Right hindlimb (tissue), 1 donor: ENCODE results near the gene RUNDC1.
"Not testable (repeated sequence)": the region's sequence is repeated elsewhere in the genome, so short reads cannot be mapped to it uniquely, and the experiment has no call there.

Source experiments
- DNase-seq: peaks from one replicate; pipeline ENCODE4 v3.0.0-alpha.2; 2018

The RUNDC1 gene

GRCh38 chr17:42992872-42993271 lies 12.5 kb downstream of the RUNDC1 start:
- DNase-seq, result no peak

- DNase-seq, result not testable (repeated sequence)
Observed at GRCh38 chr17:42993913-42994312, 13.5 kb downstream of the RUNDC1 start.

DNA sequence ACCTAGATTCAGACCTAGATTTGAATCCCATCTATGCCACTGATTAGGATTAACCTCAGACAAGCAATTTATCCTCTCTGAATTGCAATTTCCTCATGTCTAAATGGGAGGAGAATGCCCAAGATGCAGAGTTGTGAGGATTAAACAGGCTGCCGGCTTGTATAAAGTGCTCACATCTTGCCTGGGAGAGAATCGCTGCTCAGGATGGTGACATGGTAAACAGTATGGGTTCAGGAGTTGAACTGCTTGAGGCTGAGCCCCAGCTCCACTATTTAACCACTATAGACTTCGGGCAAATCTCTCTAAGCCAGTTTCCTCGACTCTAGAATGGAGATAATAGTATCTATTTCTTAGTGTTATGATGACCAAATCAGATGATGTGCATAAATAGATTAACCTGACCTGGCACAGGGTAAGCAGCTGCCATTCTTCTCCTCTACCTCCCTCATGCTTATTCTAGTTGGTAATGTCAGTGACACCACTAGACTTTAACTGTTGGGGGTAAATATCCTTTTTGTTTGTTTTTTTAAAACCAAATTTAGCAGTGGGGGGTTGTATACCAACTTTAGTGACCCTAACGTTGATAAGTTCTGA lies 17.1 kb downstream of the RUNDC1 start:
- DNase-seq, result no peak

GRCh38 chr17:42997984-42998938 lies 17.9 kb downstream of the RUNDC1 start, which contains the start of gene RPL27:
TSS of gene RPL27 (plus strand) at chr17:42998419. CDS start at chr17:42998751, 332 bp downstream.
- DNase-seq, result peak; percentile 99

DNA sequence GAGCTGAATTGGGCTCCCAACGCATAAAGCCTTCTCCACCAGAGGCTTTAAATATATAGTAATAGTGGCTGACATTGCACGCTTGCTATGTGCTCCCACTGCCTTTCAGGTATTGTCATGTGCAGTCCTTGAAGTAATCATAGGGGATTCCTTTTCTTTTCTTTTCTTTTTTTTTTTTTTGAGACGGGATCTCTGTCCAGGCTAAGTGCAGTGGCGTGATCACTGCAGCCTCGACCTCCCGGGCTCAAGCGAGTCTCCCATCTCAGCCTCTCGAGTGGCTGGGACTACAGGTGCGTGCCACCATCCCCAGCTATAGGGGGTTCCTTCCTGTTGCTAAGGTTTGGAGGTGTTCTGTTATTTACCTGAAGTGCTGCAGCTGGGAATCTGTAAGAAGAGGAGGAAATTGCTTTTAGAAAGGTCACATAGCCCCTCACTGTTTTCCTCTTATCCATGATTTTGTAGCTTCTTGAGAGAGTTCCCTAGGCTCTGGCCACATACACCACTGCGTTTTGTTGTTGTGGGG lies 18.7 kb downstream of the RUNDC1 start:
- no peak for DNase-seq

GRCh38 chr17:43000894-43001293 lies 20.5 kb downstream of the RUNDC1 start:
- not testable (repeated sequence) for DNase-seq

DNA sequence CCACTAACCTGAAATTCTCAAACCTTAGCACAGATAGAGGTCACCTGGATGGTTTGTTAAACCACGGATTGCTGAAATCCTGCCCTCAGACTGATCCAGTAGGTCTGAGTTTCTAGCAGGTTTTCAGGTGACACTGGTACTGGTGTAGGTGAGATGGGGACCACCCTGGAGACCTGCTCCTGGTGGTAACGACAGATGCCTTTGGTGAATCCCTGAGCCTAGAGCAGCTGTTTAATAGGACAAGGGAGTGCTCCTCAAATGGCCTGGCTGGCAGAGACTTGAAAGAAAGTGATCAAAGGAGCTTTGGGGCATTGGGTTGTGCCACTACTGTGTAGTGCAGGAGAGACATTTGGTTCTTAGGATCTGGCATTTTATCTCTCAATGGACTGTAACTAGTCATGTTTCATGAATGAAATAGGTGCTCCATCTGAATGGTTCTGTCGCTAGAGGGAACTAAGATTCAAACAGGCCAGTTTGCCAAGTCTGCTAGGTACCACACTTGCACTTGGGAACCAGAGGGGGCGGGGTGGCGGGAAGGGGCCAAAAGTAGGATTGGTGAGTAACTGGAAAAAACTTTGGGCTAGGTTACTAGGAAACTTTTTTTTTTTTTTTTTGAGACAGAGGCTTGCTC lies 23.3 kb downstream of the RUNDC1 start:
- DNase-seq, result no peak

DNA sequence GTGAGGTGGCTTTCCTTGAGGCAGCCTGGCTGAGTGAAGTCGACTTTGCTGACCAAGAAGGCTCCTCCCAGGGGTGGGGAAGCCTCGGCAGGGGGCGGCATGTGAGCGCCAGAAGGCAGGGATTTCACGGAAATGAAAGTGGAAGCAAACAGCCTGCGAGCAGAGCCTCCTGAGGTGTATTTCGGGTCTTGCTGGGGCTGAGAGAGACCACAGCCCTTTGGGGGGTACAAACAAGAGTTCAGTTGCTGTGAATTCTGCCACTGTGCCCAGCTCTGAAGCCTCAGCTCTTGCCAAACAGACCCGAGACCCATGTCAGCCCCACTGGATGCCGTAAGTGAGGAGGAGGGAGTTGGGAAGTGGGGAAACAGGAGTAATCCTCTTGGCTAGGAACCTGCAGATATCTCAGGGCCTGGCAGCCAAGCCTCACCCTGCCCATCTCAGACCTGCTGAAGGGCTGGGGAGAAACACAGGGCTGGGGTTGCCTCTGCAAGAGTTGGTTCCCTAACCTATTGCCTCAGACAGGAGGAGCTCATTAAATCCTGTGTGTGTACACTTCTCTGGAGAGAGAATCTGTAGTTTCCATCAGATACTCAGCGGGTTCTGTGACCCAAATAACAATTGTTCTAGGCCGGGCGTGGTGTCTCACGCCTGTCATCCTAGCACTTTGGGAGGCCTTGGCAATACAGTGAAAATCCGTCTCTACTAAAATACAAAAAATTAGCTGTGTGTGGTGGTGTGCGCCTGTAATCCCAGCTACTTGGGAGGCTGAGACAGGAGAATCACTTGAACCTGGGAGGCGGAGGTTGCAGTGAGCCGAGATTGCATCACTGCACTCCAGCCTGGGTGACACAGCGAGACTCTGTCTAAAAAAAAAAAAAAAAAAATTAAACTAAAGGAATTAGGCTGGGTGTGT lies 26.5 kb downstream of the RUNDC1 start, which contains the start of gene IFI35:
IFI35 (plus strand) TSS at position 146 of the 913 bp plus-strand sequence; CDS start at position 310, 164 bp downstream.
- DNase-seq, result peak; percentile 89

- no peak for DNase-seq
Observed at GRCh38 chr17:43010667-43011308, 30.4 kb downstream of the RUNDC1 start.

GRCh38 chr17:43011728-43012472 lies 31.5 kb downstream of the RUNDC1 start:
- no peak for DNase-seq

- no peak for DNase-seq
Observed at GRCh38 chr17:43013296-43013695, 32.9 kb downstream of the RUNDC1 start.

- DNase-seq, result no peak
Observed at GRCh38 chr17:43014020-43014648, 33.8 kb downstream of the RUNDC1 start.

DNA sequence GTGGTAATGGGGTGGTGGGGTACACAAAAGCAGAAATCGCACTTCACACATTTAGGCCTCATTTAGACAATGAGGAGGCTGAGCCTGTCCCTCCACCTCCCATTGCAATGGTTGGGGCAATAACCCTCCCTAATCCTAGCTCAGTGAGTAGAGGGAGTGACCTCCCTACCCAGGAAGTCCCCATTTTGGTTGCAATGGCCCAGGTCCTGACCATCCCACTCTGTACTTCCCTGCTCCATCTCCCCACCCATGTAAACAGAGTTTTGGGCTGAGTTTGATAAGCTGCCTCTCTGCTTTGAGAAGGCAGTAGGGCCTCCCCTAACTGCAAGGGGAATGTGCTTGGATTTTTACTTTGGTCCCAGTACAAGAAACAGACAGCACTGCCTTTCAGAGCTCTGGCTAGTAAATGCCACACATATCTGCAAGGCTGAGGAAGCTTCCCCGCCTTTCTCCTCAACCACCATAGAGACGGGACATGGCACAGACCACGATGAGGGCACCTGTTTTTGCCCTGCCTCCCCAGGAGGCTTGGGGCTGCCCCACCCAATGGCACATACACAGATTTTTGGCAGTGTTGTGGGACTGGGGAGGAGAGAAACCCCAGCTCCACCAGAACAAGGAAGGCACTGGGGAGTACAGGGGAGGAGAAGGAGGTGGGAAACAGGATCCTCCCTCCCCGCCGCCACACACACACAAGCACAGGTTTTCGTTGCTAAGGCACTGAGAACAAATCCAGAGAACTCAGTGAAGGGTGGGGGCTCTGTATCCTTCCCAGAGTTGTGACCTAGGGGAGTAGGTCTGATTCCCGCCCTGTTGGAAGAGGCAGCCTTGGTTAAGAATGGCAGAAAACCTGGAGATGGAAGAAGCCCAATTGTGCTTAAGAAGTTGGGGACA lies 34.5 kb downstream of the RUNDC1 start:
- DNase-seq, result no peak

GRCh38 chr17:43015579-43015978 lies 35.2 kb downstream of the RUNDC1 start:
- DNase-seq, result no peak

DNA sequence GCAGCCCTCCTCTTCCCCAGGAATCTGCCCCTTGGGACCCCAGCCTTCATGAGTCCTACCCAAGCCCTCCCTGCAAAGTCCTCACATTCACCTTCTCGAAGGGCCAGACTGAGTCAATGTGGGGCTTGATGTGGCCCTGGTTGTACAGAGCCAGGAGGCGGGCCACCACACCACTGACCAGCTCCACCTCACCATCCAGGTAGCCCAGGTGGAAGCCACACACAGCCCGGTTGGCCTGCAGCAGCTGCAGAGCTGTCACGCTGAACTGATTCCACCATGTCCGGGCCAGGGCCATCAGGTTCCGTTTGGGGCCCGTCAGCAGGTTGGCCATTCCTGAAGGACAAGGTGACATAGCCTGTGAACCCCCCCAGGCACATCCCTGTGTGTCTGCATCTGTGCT lies 35.9 kb downstream of the RUNDC1 start:
- DNase-seq, result no peak

DNA sequence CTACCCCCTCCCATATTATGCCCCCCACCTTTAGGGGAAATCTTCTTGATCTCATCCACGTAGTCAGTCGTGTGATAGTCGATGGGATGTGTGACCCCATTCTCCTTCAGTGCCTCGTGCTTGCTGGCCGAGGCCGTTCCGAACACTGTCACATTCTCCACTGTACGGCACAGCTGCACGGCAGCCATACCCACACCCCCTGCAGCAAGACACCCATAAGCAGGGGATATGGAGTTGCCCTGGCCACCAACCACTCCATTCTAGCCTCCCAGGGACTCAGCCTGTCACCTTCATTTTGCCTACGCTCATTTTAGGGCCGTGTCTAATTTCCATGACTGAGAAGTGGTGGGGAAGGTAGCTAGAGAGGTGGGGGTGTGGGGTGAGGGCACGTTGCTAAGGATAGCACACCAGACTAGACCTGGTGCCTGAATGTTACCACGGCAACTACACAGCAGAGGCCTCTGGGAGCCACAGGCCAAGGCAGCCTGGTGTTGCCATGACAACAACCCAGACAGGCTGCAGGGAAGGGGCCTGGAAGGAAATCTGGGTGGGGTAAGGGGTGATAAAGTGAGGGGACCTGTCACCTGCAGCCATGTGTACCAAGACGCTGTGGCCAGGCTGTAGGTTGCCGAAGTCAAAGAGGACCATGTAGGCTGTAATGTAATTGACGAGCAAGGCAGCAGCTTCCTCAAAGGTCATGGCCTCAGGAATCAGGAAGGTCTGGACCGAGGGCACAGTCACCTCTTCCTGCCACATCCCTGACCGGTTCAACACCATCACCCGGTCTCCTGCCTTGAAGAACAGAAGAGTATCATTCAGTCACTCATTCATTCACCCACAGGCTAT lies 37.9 kb downstream of the RUNDC1 start:
- DNase-seq, result no peak

- no peak for DNase-seq
Observed at GRCh38 chr17:43018932-43019331, 38.6 kb downstream of the RUNDC1 start.

- DNase-seq, result no peak
Observed at GRCh38 chr17:43019418-43019817, 39.1 kb downstream of the RUNDC1 start.
